ENCODE data around the gene UGT1A1.

Gene UGT1A1

DNA sequence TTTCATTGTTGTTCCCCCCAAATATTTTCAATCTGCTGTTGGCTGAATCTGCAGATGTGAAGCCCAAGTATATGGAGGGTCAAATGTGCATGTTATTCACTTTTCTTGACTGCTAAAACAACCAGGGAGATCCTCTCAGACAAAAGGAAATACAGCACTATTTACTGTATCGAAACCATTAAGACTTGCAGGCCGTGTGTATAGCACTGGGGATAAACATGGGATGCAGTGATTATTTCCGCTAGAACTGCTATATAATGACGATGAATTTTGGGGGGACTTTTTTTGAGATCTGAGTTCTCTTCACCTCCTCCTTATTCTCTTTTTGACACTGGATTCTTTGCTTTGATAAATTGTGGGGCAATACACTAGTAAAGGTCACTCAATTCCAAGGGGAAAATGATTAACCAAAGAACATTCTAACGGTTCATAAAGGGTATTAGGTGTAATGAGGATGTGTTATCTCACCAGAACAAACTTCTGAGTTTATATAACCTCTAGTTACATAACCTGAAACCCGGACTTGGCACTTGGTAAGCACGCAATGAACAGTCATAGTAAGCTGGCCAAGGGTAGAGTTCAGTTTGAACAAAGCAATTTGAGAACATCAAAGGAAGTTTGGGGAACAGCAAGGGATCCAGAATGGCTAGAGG lies 3.5 kb upstream of the UGT1A1 start:
- no peak for DNase-seq (ENCODE audit: low read depth in 4 of 4, low spot score in 1 of 4)

GRCh38 chr2:233758141-233758540 lies 1.9 kb upstream of the UGT1A1 start:
- no peak for DNase-seq (ENCODE audit: low read depth in 4 of 4, low spot score in 1 of 4)

- DNase-seq (ENCODE audit: low read depth in 4 of 4, low spot score in 1 of 4), result no peak
Observed at GRCh38 chr2:233758849-233759248, 1.2 kb upstream of the UGT1A1 start.

DNA sequence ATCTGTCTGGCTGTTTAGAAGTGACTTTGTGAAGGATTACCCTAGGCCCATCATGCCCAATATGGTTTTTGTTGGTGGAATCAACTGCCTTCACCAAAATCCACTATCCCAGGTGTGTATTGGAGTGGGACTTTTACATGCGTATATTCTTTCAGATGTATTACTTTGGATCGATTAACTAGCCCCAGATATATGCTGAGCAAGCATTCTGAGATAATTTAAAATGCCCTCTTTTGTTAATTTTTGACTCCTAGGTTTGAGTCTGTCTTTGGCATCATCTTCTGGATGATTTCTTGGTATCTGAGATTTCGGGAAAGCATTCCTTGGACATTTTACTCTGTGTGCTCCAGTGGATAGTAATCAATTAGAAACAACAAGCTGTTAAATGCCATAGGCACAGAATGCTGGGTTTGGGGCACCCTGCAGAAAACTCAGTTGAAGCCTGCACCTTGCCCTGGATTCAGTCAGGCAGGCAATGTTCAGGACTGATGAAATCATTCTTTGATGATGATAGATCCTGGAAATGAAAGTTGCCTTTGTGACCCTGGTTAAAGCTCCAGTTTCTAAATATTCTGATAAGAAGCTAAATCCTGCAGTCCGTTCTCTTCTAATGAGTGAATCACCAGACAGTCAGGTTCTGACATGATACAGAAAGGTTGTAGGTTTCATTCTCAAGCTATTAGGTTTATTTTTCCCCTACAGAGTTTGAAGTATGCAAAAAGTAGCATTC lies 1.1 kb downstream of the UGT1A1 start:
- DNase-seq (ENCODE audit: low read depth in 4 of 4, low spot score in 1 of 4), result no peak

GRCh38 chr2:233764264-233764663 lies 4.2 kb downstream of the UGT1A1 start:
- DNase-seq (ENCODE audit: low read depth in 4 of 4, low spot score in 1 of 4), result no peak

- DNase-seq (ENCODE audit: low read depth in 4 of 4, low spot score in 1 of 4), result no peak
Observed at GRCh38 chr2:233764761-233765160, 4.7 kb downstream of the UGT1A1 start.

DNA sequence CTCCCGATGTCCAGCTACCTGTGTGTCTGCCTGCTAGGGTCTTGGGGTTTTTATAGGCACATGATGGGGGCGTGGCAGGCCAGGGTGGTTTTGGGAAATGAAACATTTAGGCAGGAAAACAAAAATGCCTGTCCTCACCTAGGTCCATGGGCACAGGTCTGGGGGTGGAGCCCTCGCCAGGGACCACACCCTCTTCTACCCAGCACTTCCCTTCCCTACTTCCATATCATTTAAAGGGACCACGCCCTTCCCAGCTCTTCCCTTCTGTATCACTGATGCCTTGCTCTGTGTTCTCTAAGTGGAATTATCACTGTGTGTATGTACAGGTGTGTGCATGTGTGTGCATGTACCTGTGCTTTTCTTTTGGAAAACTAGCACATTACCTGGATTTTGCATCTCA lies 6.3 kb downstream of the UGT1A1 start:
- DNase-seq (ENCODE audit: low read depth in 4 of 4, low spot score in 1 of 4), result no peak

DNA sequence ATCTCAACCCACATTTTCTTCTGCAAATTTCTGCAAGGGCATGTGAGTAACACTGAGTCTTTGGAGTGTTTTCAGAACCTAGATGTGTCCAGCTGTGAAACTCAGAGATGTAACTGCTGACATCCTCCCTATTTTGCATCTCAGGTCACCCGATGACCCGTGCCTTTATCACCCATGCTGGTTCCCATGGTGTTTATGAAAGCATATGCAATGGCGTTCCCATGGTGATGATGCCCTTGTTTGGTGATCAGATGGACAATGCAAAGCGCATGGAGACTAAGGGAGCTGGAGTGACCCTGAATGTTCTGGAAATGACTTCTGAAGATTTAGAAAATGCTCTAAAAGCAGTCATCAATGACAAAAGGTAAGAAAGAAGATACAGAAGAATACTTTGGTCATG lies 8.0 kb downstream of the UGT1A1 start:
- DNase-seq (ENCODE audit: low read depth in 4 of 4, low spot score in 1 of 4), result no peak

- DNase-seq (ENCODE audit: low read depth in 4 of 4, low spot score in 1 of 4), result no peak
Observed at GRCh38 chr2:233769260-233769659, 9.2 kb downstream of the UGT1A1 start.

GRCh38 chr2:233772153-233772552 lies 12.1 kb downstream of the UGT1A1 start:
- no peak for DNase-seq (ENCODE audit: low read depth in 4 of 4, low spot score in 1 of 4)

GRCh38 chr2:233772583-233772982 lies 12.5 kb downstream of the UGT1A1 start:
- DNase-seq (ENCODE audit: low read depth in 4 of 4, low spot score in 1 of 4), result no peak

GRCh38 chr2:233773854-233774253 lies 13.8 kb downstream of the UGT1A1 start:
- no peak for DNase-seq (ENCODE audit: low read depth in 4 of 4, low spot score in 1 of 4)

DNA sequence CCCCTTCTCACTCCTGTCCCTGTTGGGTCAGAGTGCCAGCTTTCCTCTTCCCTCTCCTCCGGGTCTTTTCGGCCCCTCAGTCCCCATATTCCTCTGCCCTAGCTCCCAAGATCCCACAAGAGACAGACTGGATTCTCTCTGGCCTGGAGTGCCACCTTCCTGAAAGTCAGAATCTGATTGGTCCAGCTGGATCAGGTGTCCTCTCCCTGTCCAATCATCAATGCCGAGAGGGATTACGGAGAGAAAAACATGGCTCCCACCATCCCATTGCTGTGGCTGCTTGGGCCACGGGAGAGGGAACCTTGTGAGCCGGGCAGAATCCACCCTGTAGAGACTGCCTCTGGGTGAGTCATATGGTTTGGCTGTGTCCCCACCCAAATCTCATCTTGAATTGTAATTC lies 15.3 kb downstream of the UGT1A1 start:
- DNase-seq (ENCODE audit: low read depth in 4 of 4, low spot score in 1 of 4), result no peak

GRCh38 chr2:233778030-233778429 lies 18.0 kb downstream of the UGT1A1 start, which contains the start of gene MROH2A:
Gene MROH2A, plus strand, starts transcription at chr2:233778330. Its CDS starts 1,029 bp downstream, at chr2:233779359.
- no peak for DNase-seq (ENCODE audit: low read depth in 4 of 4, low spot score in 1 of 4)

GRCh38 chr2:233779722-233780121 lies 19.7 kb downstream of the UGT1A1 start:
- no peak for DNase-seq (ENCODE audit: low read depth in 4 of 4, low spot score in 1 of 4)

GRCh38 chr2:233780771-233781170 lies 20.7 kb downstream of the UGT1A1 start:
- no peak for DNase-seq (ENCODE audit: low read depth in 4 of 4, low spot score in 1 of 4)

DNA sequence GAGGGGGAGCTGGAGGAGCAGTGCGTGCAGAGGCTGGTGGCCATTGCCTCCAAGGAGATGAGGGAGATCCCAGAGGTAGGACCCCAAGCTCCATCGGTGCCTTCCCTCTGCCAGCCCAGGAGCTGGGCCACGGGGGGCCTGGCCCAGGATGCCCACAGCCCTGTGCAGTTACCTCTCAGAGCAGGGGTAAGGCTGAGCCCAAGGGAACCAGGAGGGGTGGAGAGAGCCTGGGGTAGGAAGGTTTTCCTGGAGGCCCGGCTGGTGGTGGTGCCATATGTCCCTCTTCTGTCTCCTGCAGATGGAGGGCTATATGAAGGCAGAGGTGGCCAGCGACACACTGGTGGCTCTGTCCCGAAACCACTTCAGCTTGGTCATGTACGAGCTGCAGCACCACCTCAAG lies 29.5 kb downstream of the UGT1A1 start:
- DNase-seq (ENCODE audit: low read depth in 4 of 4, low spot score in 1 of 4), result no peak

DNA sequence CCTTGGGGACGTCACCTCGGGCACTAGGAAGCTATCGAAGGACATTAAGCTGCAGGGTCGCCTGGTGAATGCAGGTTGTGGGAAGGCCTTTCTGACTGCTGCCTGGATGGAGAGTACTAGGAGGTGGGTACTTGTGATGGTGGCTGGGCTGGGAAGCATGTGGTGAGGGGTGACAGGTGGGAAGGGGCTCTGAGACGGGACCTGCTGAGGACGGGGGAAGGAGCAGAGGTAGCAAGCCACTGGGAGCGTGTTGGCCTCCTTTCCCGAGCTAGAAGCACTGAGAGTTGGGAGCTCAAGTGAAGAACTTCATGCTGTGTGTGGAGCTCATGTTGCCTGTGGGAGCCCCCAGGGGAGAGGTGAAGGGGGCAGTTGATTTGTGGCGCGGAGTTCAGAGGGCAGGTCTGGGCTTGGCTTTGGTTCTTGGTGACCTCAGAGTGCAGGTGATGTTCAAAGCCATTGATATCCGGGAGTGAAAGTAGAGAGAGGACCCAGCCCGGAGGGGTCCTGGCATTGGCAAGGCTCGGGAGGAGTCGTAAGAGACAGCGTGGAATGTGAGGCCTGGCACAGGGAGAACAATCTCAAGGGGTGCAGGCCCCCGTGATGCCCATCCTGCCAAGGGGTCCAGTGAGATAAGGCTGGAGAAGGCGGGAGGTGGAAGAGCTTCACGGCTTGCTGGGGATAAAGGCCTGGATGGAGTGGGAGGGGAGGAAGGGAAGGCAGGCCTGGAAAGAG lies 31.2 kb downstream of the UGT1A1 start:
- no peak for DNase-seq (ENCODE audit: low read depth in 4 of 4, low spot score in 1 of 4)

DNA sequence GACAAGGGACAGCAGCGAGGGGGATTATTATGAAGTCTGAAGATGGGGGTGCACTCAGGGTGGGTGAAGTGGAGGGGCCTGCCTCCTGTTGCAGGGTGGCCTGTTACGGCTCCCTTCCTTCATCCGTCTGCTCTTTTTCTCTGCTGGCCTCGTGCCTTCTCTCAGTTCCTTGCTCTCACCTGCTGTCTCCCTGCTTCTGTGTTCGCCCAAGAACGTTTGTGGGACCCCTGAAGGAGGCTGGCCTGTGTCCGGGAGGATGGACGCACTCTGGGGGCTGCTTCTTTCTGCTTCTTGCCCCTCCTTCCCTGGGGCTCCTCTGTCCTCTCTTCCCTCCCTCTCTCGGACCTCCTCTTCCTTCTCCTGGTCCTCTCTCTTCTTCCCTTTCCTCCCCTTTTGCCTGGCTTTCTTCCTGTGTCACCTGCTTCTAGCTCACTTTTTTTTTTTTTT lies 31.8 kb downstream of the UGT1A1 start:
- DNase-seq (ENCODE audit: low read depth in 4 of 4, low spot score in 1 of 4), result no peak

GRCh38 chr2:233792720-233793119 lies 32.6 kb downstream of the UGT1A1 start:
- no peak for DNase-seq (ENCODE audit: low read depth in 4 of 4, low spot score in 1 of 4)

DNA sequence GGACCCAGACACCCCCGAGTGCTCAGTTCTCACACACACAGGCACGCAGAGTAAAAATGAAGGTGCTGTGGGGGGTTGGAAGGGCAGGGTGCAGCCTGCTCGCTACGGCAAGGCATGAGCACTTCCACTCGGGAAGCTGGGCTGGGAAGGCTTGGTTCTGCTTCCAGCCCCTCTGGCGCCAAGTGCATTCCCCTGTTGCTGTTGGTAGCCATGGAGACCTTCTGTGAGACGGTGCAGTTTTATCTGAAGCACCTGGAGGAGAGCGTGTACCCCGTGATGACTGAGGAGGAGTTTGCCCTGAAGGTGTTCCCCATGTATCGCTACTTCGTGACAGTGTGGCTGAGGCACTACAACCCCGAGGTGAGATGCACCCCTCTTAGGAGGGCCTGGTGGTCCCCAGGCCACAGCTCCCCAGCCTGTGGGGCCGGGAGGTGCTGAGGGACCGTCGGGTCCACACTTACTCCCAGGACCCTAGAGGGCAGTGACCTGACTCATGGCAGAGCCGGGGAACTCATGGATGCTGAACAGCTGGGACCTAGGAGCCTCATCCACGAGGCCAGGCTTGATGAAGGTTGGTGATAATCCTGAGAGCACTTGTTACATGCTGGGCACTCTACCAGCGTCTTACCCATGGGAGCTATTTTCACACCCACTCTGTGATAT lies 33.5 kb downstream of the UGT1A1 start:
- DNase-seq (ENCODE audit: low read depth in 4 of 4, low spot score in 1 of 4), result no peak

Measured in stimulated activated CD4-positive, alpha-beta T cell treated with anti-CD3 and anti-CD28 coated beads, Interleukin-1b, Interleukin-23, amount 100 ng/mL, for 24 hours (primary cell).